Activated B cell treated with CpG ODN at 0.5 μM for 24 hours (primary cell): ENCODE data around the gene SYT1. TPM values are rescaled to one million over a fixed set of nuclear protein-coding genes. Genes with fewer than 3 reads are reported as not detected.

Source experiments
- ATAC-seq: fragments of 200-7000 bp; cut with Tn5 transposase; one replicate; pipeline ENCODE4 v1.10.0; 2021; ENCODE audit warnings: low read depth, mild to moderate bottlenecking, moderate library complexity
- CTCF ChIA-PET: fragments of 350-600 bp; sonication (Branson Sonifier 250); formaldehyde crosslinking; loops from one replicate; lab custom pipeline; 2021; ENCODE audit warnings: antibody characterized with exemption; lab: Charles Lee
- POLR2A ChIA-PET: fragments of 350-600 bp; sonication (Branson Sonifier 250); formaldehyde crosslinking; loops from one replicate; lab custom pipeline; 2021; ENCODE audit warnings: antibody characterized with exemption; lab: Charles Lee
- DNase-seq: peaks from one replicate; pipeline ENCODE4 v3.0.0; 2022
- H3K27ac Mint-ChIP-seq: one replicate; pipeline ENCODE4 v1.8.0; 2020; ENCODE audit warnings: mixed read lengths
- H3K27me3 Mint-ChIP-seq: one replicate; pipeline ENCODE4 v1.8.0; 2021; ENCODE audit warnings: mixed read lengths
- H3K36me3 Mint-ChIP-seq: one replicate; pipeline ENCODE4 v1.8.0; 2021; ENCODE audit warnings: low read depth, mixed read lengths
- H3K4me1 Mint-ChIP-seq: one replicate; pipeline ENCODE4 v1.8.0; 2021; ENCODE audit warnings: mixed read lengths
- H3K4me3 Mint-ChIP-seq: one replicate; pipeline ENCODE4 v1.8.0; 2020; ENCODE audit warnings: mild to moderate bottlenecking, mixed read lengths
- H3K9me3 Mint-ChIP-seq: one replicate; pipeline ENCODE4 v1.8.0; 2020; ENCODE audit warnings: mixed read lengths
- intact Hi-C: fragments of 100-400 bp; cut with micrococcal nuclease; formaldehyde crosslinking; loops from one replicate; pipeline ENCODE4 v1.15.1; 2024
- total RNA-seq: library from RNA; stranded (reverse); gene quantifications from 2 replicates; pipeline ENCODE4 v1.2.3, GENCODE V29; 2022
- TF ChIP-seq, protein P1 (sequence below): fragments of 200-600 bp; IDR thresholded peaks from one replicate; pipeline ENCODE4 v1.8.0; 2022; ENCODE audit warnings: antibody characterized with exemption, mild to moderate bottlenecking

The SYT1 gene
- total RNA-seq, 1 donor from 2014 or later = 0.49 TPM

DNA sequence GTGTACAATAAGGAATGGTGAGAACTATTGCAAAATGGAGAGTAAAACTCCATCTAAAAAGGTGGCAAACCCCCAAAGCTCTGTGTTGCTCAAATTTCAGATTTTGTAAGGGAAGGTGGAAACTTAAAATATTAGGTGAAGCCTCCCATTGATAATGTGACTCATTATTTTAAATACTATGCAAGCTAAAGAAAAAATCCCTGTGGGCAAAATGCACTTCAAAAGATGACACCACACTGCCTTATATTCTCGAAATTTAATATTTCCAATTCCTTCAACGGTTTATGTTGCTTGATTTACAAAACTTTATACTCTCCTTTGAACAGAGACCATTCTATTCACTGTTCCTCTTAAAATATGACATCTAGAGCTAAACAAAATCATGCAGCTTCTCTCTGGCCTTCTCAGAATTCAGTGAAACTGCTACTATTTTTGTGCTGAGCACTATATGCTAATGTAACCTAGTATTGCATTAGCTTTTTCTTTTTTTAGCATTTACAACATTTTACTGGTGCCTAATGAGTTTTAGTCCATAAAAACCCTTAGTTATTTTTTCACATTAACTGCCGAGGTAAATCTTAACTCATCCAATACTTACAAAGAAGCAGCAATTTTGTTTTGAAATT is 297.7 kb downstream of the SYT1 start:
- no peak overlapping the region for H3K4me3 Mint-ChIP-seq
- TF ChIP-seq, protein P1, sequence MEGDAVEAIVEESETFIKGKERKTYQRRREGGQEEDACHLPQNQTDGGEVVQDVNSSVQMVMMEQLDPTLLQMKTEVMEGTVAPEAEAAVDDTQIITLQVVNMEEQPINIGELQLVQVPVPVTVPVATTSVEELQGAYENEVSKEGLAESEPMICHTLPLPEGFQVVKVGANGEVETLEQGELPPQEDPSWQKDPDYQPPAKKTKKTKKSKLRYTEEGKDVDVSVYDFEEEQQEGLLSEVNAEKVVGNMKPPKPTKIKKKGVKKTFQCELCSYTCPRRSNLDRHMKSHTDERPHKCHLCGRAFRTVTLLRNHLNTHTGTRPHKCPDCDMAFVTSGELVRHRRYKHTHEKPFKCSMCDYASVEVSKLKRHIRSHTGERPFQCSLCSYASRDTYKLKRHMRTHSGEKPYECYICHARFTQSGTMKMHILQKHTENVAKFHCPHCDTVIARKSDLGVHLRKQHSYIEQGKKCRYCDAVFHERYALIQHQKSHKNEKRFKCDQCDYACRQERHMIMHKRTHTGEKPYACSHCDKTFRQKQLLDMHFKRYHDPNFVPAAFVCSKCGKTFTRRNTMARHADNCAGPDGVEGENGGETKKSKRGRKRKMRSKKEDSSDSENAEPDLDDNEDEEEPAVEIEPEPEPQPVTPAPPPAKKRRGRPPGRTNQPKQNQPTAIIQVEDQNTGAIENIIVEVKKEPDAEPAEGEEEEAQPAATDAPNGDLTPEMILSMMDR = no peak
- CTCF ChIA-PET = no interaction called here

DNA sequence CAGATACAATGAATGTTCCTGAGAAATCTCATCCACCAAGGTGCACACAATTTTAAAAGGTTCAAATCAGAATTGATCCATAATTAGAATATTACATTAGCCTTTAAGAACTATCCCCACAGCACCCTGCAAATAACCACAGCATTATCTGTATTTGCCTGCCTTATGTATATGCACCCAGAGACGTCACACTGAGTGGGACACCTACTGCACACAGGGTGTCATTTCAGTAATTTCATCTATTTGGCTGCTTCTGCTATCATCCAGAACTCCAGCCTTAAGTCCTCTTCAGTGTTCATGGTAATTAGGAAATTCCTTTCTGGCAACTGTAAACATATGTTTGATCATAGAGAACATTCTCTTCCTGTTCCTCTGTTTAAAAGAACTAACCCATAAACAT is 298.4 kb downstream of the SYT1 start:
- Mint-ChIP-seq H3K4me3 (no peak overlapping the region), H3K27ac (no peak overlapping the region), H3K27me3 (no peaks in the 10 kb centered on the region), H3K9me3 (no peaks in the 10 kb centered on the region), H3K4me1 (no peaks in the 10 kb centered on the region), H3K36me3 (no peaks in the 10 kb centered on the region)
- intact Hi-C loops = no loop called here
- ATAC-seq (no peak), DNase-seq (no peak)
- ChIA-PET CTCF (no interaction called here), POLR2A (no interaction called here)
- TF ChIP-seq, protein P1 = no peak

More for the DNA sequence above, 297.7 kb downstream of the SYT1 start:
- no peak for ATAC-seq
- no peak for DNase-seq
- no peaks in the 10 kb centered on the region for H3K9me3 Mint-ChIP-seq
- intact Hi-C loops = no loop called here
- H3K27ac Mint-ChIP-seq = no peak overlapping the region
- POLR2A ChIA-PET = no interaction called here
- H3K36me3 Mint-ChIP-seq = no peaks in the 10 kb centered on the region
- H3K27me3 Mint-ChIP-seq = no peaks in the 10 kb centered on the region
- H3K4me1 Mint-ChIP-seq = no peaks in the 10 kb centered on the region

DNA sequence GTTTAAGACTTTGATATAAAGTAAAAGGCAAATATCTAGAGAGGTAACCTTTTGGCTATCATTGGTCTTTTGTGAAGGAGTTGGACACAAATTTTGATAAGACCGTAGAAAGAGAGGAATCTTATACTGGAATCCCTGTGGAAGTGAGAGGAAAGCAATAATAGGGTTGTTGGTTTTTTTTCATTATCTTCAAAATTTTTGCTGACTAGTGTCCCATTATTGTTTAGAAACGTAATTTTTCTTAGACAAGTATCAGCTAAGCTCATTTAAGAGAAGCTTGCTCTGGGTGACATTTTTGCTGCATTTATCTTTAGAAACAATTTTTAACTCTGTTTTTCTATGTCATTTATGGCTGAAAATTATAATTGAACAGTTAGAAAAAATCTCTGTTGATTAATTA is 300.3 kb downstream of the SYT1 start:
- Mint-ChIP-seq H3K9me3 (no peaks in the 10 kb centered on the region), H3K36me3 (no peaks in the 10 kb centered on the region), H3K4me1 (no peaks in the 10 kb centered on the region), H3K27me3 (no peaks in the 10 kb centered on the region), H3K4me3 (no peak overlapping the region), H3K27ac (no peak overlapping the region)
- POLR2A ChIA-PET = no interaction called here
- TF ChIP-seq, protein P1 = no peak
- intact Hi-C loops = no loop called here
- CTCF ChIA-PET = no interaction called here
- ATAC-seq = no peak
- no peak for DNase-seq

DNA sequence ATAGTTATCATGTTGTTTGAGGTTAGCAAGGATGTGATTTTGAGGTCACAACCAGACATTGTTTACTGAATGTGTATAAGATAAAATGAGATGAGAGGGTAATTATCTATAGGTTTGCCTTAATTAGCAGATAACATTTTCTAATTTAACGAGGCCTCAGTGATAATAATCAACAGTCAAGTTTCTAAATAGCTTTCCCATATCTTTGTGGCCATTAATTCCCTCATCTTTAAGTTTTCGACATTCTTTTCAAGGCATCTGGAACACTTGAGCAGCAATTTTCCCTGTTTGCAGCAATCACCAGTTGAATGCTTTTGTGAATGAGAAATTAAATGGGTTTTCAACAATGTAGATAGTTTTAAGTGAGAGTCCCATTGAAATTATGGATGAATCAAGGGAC is 304.1 kb downstream of the SYT1 start:
- H3K27me3 Mint-ChIP-seq = no peaks in the 10 kb centered on the region
- H3K4me3 Mint-ChIP-seq = no peak overlapping the region
- TF ChIP-seq, protein P1 = no peak
- no peak overlapping the region for H3K27ac Mint-ChIP-seq
- ChIA-PET CTCF (no interaction called here), POLR2A (no interaction called here)
- H3K36me3 Mint-ChIP-seq = no peaks in the 10 kb centered on the region
- ATAC-seq (no peak), DNase-seq (no peak)
- intact Hi-C loops = no loop called here
- H3K4me1 Mint-ChIP-seq = no peaks in the 10 kb centered on the region
- H3K9me3 Mint-ChIP-seq = peaks cover 6% of the 10 kb centered on the region

DNA sequence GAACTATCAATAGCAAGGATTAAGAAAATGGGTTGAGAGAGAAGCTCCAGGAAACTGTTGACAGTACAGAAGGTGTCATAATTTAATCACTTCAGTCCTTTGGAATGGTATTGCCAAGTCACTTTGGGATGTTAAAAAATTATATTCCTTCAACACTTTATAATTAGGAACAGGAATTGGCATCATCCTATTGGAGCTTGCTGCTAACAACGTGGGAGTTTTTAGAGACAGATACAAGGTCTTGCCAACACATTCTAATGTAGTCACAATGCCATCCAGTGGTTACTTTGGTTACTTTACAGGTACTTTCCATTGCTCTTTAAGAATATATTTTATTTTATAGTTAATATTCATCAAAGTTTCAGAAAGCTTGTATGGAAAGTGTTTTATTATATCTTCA is 310.1 kb downstream of the SYT1 start:
- DNase-seq (no peak), ATAC-seq (no peak)
- Mint-ChIP-seq H3K4me3 (no peak overlapping the region), H3K27ac (no peak overlapping the region), H3K4me1 (no peaks in the 10 kb centered on the region), H3K36me3 (no peaks in the 10 kb centered on the region), H3K27me3 (no peaks in the 10 kb centered on the region), H3K9me3 (peaks cover 6% of the 10 kb centered on the region)
- intact Hi-C loops = loop anchor here (1.0 to 10.0 kb wide), 4 partner anchors 610 to 1174 kb away; no protein-coding TSS in a partner anchor
- ChIA-PET POLR2A (no interaction called here), CTCF (interaction anchor here (0.7 to 1.8 kb wide), 5 partner anchors 612 to 1069 kb away, joined by 3 to 5 read pairs (median 3); no protein-coding TSS in a partner anchor)
- TF ChIP-seq, protein P1 = no peak
